HG03575 (cell line): ENCODE data around the gene SH3PXD2B.
"Not testable (repeated sequence)": the region's sequence is repeated elsewhere in the genome, so short reads cannot be mapped to it uniquely, and the experiment has no call there.

ENCODE experiments used
- ATAC-seq: cut with Tn5 transposase; IDR thresholded peaks from one replicate; pipeline ENCODE4 v1.9.1; 2021; ENCODE audit not compliant: unreplicated experiment, insufficient number of reproducible peaks, low FRiP score; ENCODE audit errors: extremely low read depth

SH3PXD2B gene

GRCh38 chr5:172410160-172410559 is 44.2 kb downstream of the SH3PXD2B start:
- no peak for ATAC-seq

GRCh38 chr5:172409477-172409876 is 44.8 kb downstream of the SH3PXD2B start:
- not testable (repeated sequence) for ATAC-seq

DNA sequence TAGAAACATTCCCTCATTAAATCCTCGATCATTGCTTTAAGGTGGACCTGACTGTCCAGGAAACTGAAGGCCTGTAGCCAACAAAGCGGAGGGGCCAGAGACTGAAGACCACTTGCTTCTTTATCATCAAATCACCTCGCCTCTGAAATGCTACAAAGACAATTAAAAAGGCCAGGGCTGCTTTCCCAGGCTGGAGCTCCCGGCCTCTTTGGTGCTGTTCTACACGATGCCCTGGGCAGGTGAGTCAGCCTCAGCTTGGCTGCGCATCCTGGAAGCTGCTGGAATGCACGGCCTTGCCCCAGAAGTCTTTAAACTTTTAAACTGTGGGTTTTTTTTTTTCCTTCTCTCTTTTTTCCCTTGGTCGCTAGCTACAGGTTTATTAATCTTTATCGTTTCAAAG is 46.5 kb downstream of the SH3PXD2B start:
- no peak for ATAC-seq

DNA sequence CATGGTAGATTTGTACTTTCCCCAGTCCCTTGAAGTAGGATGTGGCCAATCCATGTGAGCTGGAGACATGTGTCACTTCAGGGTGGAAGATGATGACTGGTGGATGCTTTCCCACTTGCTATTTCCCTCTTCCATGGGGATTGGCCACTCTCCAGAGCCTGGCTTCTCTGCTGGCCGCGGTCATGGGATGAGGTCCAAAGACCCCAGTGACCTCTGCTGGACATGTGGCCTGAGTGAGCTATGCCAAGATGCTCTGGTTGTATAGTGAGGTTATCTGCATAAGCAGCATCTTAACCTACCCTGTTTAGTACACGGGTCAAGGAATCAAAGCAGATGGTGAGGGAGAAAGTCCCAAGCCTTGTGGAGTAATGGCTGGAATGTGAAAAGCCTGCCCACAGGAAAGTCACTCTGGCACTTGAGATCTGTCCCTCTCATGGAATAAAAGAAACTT is 47.1 kb downstream of the SH3PXD2B start:
- ATAC-seq, result no peak

DNA sequence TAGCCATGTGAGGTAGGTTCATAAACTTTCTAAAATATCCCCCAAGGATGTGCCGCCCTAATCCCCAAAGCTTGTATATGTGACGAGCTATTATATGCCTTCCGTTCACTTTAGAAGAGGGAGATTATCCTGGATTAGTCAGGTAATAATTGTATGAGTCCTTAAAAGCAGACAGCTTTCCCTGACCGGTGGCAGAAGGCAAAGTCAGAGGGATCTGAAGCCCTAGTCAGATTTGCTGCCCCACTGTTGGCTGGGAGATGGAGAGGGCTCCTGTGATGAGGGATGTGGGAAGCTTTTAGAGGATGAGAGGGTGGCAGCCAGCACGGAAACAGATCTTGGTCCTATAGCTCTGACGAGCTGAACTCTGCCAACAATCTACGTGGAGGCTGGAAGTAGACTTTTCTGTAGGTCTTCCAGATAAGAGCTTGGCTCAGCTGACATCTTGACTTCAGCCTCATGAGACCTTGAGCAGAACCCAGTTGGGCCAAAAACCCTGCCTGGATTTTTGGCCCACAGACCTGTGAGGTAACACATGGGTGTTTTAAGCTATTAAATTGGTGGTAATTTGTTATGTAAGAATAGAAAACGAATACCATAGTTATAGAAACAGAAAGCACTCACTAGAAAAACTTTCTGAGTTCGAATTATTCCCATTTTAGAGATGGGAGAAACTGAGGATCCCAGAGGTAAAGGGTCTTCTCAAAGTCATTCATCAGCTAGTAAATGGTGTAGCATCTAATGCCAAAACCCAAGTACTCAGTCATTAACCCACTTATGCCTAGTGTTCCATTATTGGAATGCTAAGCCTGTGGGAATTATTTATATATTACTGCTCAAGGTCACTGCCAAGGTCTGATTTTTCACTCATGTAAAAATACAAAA is 48.9 kb downstream of the SH3PXD2B start:
- no peak for ATAC-seq

DNA sequence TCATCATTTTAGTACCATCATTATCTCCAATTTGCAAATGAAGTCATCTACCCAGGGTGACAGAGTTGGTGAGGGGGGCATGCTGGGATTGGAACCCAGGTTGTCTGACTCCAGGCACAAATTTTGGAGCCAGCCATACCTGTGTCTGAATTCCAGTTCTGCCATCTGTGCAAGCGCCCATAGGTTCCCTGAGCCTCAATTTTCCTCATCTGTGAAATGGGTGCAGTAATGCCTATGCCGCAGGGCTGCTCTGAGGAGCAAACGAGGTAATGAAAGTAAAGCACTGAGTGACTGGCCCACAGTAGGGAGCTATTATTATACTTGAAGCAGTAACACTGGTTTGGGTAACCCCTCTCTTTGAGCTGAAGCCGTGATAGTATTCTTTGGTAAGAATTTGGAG is 49.6 kb downstream of the SH3PXD2B start:
- ATAC-seq, result no peak

- ATAC-seq, result no peak
Observed at GRCh38 chr5:172403817-172404216, 50.5 kb downstream of the SH3PXD2B start.

DNA sequence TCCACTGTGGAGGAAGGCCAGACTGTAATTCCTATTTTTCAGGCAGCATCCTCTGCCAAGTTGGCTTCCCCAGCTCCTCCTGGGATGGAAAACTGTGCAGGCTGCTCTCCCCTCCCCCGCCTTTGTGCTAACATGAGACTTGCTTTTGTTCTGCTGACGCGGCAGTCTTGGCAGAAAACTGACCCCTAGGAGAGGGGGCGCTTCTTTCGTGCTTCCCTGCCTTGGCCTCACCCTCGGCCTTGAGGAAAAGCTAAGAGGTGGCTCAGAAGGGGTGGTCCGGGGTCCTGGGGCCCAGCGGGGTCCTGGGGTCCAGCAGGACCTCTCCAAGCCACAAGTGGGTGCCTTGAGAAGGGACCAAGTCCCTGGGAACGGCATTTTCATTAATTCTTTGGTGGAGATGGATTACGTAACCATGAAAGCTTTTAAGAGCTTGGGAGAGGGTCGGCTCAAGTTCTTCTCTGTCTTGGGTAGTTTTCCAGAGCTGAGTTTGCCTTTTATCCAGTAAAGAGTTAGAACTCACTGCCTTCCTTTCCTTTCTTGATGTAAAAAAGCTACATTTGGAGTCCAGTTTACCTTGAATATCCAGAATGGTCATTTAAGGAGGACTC is 51.0 kb downstream of the SH3PXD2B start:
- ATAC-seq, result no peak

GRCh38 chr5:172402531-172403188 is 51.7 kb downstream of the SH3PXD2B start:
- no peak for ATAC-seq

- not testable (repeated sequence) for ATAC-seq
Observed at GRCh38 chr5:172402031-172402430, 52.3 kb downstream of the SH3PXD2B start.

DNA sequence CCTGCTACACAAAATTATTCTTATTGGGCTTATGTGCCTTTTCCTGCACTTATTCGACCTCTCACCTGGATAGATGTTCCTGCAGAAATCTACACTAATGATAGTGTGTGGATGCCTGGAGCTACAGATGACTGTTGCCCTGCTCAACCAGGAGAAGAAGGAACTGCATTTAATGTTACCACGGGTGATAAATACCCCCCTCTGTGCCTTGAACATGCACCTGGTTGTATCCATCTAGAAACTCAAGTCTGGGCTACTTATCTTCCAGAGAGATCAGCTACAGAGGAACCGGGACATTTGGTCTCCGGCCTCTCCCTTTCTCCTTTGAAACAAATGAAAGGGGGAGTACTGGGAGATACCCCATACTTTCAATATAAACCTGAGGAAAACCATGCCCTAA is 54.5 kb downstream of the SH3PXD2B start:
- ATAC-seq, result no peak

GRCh38 chr5:172399336-172399735 is 55.0 kb downstream of the SH3PXD2B start:
- no peak for ATAC-seq

GRCh38 chr5:172398645-172399044 is 55.7 kb downstream of the SH3PXD2B start:
- not testable (repeated sequence) for ATAC-seq

DNA sequence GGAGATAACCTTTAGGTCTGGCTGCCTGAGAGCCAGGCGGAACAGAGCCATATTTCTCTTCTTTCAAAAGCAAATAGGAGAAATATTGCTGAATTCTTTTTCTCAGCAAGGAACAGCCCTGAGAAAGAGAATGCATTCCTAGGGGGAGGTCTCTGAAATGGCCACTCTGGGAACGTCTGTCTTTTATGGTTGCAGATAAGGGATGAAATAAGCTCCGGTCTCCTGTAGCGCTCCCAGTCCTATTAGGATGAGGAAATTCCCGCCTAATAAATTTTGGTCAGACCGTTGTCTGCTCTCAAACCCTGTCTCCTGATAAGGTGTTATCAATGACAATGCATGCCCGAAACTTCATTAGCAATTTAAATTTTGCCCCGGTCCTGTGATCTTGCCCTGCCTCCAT is 57.3 kb downstream of the SH3PXD2B start:
- ATAC-seq, result not testable (repeated sequence)

DNA sequence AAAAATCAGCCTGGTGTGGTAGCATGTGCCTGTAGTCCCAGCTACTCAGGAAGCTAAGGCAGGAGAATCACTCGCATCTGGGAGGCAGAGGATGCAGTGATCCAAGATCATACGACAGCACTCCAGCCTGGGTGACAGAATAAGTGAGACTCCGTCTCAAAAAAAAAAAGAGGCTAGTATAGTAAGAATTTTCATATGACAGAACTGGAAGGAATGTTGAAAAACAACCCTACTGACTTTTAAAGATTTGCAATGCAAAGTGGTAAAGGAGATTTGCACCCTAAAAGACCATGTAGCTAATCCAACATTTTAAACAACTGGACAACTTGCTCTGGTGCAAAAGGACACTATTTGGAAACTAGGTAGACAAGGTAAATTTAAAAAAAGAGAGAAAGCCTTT is 58.1 kb downstream of the SH3PXD2B start:
- ATAC-seq, result no peak

GRCh38 chr5:172395483-172395882 is 58.8 kb downstream of the SH3PXD2B start:
- no peak for ATAC-seq

DNA sequence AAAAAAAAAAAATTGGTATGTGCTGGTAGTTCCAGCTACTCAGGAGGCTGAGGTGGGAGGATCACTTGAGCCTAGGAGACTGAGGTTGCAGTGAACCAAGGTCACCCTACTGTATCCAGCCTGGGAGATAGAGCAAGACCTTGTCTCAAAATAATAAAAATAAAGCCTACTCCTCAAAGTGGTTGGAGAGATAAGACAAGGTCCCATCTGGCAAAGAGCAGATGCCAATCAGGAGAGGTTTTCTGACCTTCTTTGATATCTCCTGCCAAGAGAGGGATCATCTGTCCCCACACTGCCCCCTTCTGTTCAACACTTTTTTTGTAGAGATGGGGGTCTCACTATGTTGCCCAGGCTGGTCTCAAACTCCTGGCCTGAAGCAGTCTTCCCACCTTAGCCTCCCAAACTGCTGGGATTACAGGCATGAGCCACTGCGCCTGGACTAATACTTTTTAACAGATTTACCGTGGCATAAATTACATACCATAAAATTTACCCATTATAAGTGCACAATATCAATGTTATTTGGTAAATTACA is 64.7 kb downstream of the SH3PXD2B start:
- no peak for ATAC-seq

GRCh38 chr5:172388246-172388733 is 66.0 kb downstream of the SH3PXD2B start:
- ATAC-seq, result no peak

GRCh38 chr5:172385707-172386106 is 68.6 kb downstream of the SH3PXD2B start:
- ATAC-seq, result no peak
